Anterior cingulate cortex (tissue), 58 donors: ENCODE measurements around the gene ITPR2.
"Not testable (repeated sequence)": the region's sequence is repeated elsewhere in the genome, so short reads cannot be mapped to it uniquely, and the experiment has no call there.

Experiments
- DNase-seq, 58 donors: peaks; one replicate each; lab custom pipeline; 2025; lab: John Stamatoyannopoulos, UW

Gene ITPR2

DNA sequence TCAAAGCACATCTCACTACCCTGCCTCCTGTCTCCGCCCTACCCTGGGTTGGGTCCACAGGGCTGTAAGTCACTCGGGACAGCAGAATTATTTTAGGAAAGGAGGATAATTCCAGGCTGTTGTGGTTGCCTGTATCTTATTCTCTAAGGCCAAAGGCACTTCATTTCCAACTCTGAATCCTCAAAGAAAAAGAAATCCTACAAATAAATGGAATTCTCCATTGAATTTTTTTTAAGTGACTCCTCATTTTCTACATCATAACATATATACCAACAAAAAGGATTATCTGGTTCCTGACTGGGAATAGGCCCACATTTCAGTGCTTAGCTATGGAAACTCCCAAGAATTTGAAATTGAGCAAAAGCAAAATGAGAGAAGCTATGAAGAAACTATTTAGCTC is 186.4 kb downstream of the ITPR2 start:
- DNase-seq, result no peak

DNA sequence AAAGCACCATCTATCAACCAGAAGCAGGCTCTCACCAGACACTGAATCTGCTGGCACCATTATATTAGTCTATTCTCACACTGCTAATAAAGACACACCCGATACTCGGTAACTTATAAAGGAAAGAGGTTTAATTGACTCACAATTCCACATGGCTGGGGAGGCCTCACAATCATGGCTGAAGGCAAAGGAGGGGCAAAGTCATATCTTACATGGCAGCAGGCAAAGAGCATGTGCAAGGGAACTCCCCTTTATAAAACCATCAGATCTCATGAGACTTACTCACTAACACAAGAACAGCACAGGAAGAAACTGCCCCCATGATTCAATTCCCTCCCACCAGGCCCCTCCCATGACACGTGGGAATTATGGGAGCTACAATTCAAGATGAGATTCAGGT is 188.6 kb downstream of the ITPR2 start:
- not testable (repeated sequence) for DNase-seq

DNA sequence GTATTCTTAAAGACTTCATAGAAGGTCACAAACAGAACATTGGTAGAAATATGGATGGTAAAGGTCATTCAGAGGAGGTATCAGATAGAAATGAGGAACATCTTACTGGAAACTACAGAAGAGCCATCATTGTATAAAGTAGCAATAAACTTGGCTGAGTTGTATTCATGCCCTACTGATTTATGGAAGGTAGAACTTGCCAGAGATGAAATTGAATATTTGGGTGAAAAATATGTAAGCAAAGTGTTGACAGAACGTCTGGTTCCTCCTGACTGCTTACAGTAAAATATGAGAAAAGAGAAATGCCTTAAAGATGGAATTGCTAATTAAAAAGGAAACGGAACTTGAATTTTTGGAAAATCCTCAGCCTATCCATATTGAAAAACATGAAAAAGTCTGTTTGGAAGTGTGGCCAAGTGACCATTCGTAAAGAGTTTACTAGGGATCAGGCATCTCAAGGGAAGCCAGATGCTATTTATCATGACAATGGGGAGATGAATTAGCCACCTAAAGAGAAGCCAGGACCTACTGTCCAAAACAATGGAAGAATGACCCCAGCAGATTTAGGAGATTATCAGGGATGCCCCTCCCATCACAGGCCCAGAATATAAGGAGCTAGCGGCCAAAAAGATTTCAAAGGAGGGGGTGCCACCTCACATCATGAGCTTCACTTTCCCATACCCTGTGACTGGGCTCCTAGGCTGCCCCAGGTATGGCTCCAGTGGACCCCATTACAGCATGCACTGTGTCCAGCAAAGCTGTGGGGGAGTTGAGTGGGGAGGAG is 189.3 kb downstream of the ITPR2 start:
- no peak for DNase-seq

- DNase-seq, result peak in 1 of 58 donors; percentile 8
These were observed 190.6 kb downstream of the ITPR2 start for GRCh38 chr12:26642361-26642760.

- DNase-seq, result no peak
These were observed 196.2 kb downstream of the ITPR2 start for GRCh38 chr12:26636710-26637328.

- peak in 6 of 58 donors; percentile 12 to 46 (median 31) for DNase-seq
These were observed 199.3 kb downstream of the ITPR2 start for GRCh38 chr12:26633591-26634210.

DNA sequence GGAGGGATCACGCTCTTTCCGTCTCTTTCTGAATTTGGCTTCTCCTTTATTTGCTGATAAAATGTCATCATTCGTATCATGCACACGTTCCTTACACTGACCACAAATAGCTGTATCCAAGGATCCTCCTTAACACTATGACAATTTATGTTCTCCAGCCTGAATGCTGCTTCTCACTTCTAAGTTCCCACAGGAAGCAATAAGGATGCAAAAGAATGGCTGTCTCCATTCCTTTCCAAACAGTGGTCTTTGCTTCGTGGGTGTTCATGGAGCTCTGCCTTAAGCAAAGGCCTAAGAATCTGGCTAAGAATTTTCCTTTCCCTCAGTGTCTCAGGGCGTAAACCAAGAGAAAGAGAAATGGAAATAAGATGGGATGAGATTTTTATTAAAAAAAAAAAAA is 200.2 kb downstream of the ITPR2 start:
- DNase-seq, result no peak

GRCh38 chr12:26631846-26632245 is 201.1 kb downstream of the ITPR2 start:
- DNase-seq, result no peak

DNA sequence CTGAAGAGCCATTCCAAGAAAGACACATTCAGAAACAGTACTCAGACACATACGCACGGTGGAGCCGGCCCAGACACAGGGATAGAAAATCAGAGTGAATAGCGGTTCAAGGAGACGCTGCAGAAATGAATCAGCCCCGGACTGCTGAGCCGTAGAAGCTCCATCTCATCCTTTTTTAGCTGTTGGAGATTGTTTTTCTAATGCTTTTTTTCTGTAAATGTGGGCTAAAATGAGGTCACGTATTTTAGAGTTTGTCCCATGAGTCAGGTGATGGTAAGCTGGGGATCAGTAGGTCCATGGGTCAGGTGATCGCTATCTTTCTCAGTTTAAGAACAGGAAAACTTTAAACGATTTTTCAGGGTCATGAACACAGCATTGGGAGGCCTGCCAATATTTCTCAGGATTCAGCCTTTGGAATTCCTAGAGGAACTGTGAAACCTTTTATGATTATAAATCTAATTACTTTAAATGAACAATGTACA is 202.4 kb downstream of the ITPR2 start:
- DNase-seq, result peak in 2 of 58 donors; percentile 9 to 11

GRCh38 chr12:26629864-26630263 is 203.1 kb downstream of the ITPR2 start:
- peak in 10 of 58 donors; percentile 5 to 40 (median 22) for DNase-seq

- DNase-seq, result no peak
These were observed 204.8 kb downstream of the ITPR2 start for GRCh38 chr12:26628234-26628633.

DNA sequence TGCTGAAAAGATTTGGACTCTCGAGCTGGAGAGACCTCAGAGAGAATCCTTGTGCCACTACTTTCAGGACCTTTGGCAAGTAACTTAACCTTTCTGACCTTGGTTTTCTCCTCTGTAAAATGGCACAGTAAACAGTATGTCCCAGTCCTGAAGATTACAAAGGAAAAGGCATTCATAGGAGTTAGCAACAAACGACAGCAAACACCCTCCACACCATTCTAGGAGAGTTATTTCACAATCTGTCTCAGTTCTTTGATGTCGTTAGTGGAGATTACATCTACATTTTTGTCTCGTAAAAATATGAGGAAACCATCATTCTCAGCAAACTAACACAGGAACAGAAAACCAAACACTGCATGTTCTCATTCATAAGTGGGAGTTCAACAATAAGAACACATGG is 205.7 kb downstream of the ITPR2 start:
- no peak for DNase-seq

DNA sequence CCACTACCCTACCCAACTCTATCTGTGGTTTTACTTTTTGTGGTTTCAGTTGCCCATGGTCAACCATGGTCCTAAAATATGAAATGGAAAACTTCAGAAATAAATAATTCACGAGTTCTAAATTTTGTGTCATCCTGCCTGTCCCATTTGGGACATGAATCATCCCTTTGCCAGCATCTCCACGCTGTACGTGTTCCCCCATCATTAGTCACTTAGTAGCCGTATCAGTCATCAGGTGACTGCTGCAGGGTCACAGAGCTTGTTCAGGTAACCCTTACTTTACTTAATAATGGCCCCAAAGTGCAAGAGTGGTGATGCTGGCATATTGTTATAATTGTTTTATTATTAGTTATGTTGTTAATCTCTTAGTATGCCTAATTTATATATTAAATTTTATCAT is 209.9 kb downstream of the ITPR2 start:
- DNase-seq, result no peak

DNA sequence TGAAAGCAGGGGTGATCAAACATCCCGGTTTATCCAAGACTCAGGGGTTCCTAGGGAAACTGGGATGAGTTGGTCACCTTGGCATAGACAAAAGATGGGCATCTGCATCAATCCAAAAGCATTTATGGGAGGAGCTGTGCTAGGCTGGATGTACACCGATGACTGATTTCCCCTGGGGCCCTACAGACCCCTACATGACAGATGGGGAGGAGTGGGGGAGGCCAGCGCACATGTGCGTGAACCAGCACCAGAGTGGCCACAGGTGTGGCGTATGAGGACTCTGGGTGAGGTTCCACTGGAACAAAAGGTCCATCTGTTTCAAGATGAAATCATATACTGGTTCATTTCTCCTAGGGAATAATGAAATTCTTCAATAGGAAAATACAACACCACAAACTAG is 210.4 kb downstream of the ITPR2 start:
- no peak for DNase-seq

GRCh38 chr12:26621932-26622331 is 211.1 kb downstream of the ITPR2 start:
- no peak for DNase-seq

DNA sequence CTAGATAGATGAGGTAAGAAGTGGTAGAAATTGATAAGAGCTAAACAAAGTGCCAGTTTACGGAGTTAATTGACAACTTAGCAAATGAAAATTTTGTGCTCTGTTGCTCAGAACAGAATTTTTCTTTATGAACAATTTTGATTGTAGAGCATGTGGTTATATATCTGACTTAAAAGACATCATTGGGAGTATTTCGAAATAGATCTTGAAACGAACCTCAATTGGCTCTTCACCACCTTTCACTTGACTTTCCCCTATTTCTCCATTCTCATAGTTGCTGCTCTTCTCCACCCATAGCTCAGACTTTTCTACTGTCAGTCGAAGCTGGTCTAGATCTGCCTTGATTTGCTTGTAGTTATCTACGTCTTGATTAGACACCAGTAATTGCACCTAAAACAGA is 212.1 kb downstream of the ITPR2 start:
- DNase-seq, result no peak

- no peak for DNase-seq
These were observed 215.5 kb downstream of the ITPR2 start for GRCh38 chr12:26617513-26617912.

- peak in 12 of 58 donors; percentile 8 to 39 (median 18) for DNase-seq
These were observed 218.9 kb downstream of the ITPR2 start for GRCh38 chr12:26614011-26614616.

DNA sequence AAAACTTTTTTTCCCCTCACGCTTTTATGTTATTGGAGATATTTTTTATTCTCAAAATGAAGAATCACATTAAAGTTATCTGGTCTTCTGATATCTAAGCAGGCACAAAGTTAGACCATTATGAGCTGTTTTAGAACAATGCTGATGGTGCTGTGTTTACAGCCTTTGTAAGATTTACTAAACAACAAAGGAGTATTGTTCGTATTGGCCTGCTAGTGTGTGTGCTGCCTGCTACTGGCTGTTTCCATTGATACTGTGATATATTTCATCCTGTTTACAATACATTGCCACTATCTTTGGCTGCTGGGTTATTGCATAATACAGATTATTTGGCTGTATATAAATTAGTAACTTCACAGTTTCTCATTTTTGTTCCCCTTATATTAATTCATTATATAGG is 220.8 kb downstream of the ITPR2 start:
- peak in 10 of 58 donors; percentile 10 to 81 (median 43) for DNase-seq

DNA sequence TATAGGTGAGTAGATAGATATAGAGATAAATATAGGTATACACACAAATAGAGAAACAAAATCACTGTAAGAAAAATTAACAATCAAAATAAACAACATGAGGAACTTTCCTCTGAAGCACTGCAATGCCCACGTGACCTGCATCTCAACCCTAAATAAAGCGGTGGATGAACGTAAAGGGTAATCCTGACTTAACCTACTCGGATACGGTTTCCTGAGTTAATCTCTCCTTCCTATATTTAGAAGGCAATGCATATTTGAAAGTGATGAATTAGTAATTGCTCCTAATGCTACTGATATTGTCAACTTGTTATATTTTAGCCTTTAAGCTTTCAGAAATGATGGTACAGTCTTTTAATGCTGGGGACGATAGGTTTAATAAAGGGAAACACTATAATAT is 221.4 kb downstream of the ITPR2 start:
- no peak for DNase-seq

- no peak for DNase-seq
These were observed 222.2 kb downstream of the ITPR2 start for GRCh38 chr12:26610774-26611173.
